B cell (primary cell): ENCODE measurements around the gene ITGAE. TPM values are rescaled to one million over a fixed set of nuclear protein-coding genes. Genes with fewer than 3 reads are reported as not detected.

Experiments used
- ATAC-seq: fragments of 200-7000 bp; cut with Tn5 transposase; one replicate; pipeline ENCODE4 v1.10.0; 2021; ENCODE audit warnings: low read depth, mild to moderate bottlenecking, moderate number of reproducible peaks, moderate library complexity
- CTCF ChIA-PET: fragments of 350-600 bp; sonication (Branson Sonifier 250); formaldehyde crosslinking; loops from one replicate; lab custom pipeline; 2021; ENCODE audit warnings: antibody characterized with exemption, inconsistent platforms; lab: Charles Lee
- POLR2A ChIA-PET: fragments of 350-600 bp; sonication (Branson Sonifier 250); formaldehyde crosslinking; loops from one replicate; lab custom pipeline; 2021; ENCODE audit warnings: antibody characterized with exemption; lab: Charles Lee
- DNase-seq: peaks from one replicate; pipeline ENCODE4 v3.0.0; 2013
- H2AFZ ChIP-seq: 2 replicates; pipeline ENCODE4 v1.6.1; 2012; ENCODE audit warnings: mild to moderate bottlenecking, low read depth, low read length; ENCODE audit not compliant: insufficient read depth, poor library complexity, severe bottlenecking
- H3K27ac ChIP-seq, 2 donors: 1 replicate in 1 of 2; 2 replicates in 1 of 2; pipeline ENCODE4 v1.5.1; 2012 to 2013; ENCODE audit warnings: low read length in 2 of 2, mild to moderate bottlenecking in 2 of 2, moderate library complexity in 1 of 2
- H3K27me3 ChIP-seq, 4 experiments: fragments of 200-600 bp in 1 of 4; sonication (generic) in 1 of 4; replicated peaks in 1 of 4; 1 replicate in 2 of 4; 2 replicates in 2 of 4; pipeline versions ENCODE4 v1.6.1 to v1.7.0; 2013 to 2016; ENCODE audit warnings: low read length in 3 of 4, mild to moderate bottlenecking in 2 of 4, mixed read lengths in 1 of 4, moderate library complexity in 1 of 4; ENCODE audit not compliant: insufficient read depth in 4 of 4, control insufficient read depth in 3 of 4; ENCODE audit errors: control extremely low read depth in 1 of 4
- H3K36me3 ChIP-seq, 2 experiments: replicated peaks in 1 of 2; 1 replicate in 1 of 2; 2 replicates in 1 of 2; pipeline versions ENCODE4 v1.6.1 to v1.7.1; 2013; ENCODE audit warnings: low read length in 1 of 2; ENCODE audit not compliant: insufficient read depth in 2 of 2, control insufficient read depth in 1 of 2; ENCODE audit errors: control extremely low read depth in 1 of 2, extremely low read depth in 1 of 2
- H3K4me1 ChIP-seq, 2 donors: fragments of 200-600 bp in 1 of 2; sonication (generic) in 1 of 2; 1 replicate in 1 of 2; 2 replicates in 1 of 2; pipeline versions ENCODE4 v1.5.1 to v1.6.1; 2013 to 2017; ENCODE audit warnings: low read length in 2 of 2; ENCODE audit not compliant: control insufficient read depth in 2 of 2, insufficient read depth in 2 of 2
- H3K4me2 ChIP-seq: replicated peaks from 2 replicates; pipeline ENCODE3; 2012; ENCODE audit warnings: mild to moderate bottlenecking, low read depth, low read length; ENCODE audit not compliant: poor library complexity, severe bottlenecking
- H3K4me3 ChIP-seq, 5 experiments: fragments of 200-600 bp in 1 of 5; sonication (generic) in 1 of 5; 1 replicate in 3 of 5; 2 replicates in 2 of 5; pipeline versions ENCODE4 v1.5.1 to v1.7.0; 2011 to 2016; ENCODE audit warnings: low read length in 4 of 5, mild to moderate bottlenecking in 4 of 5, low read depth in 2 of 5, control low read depth in 1 of 5, moderate library complexity in 1 of 5; ENCODE audit not compliant: insufficient read depth in 1 of 5; ENCODE audit errors: control extremely low read depth in 1 of 5, extremely low read depth in 1 of 5
- H3K79me2 ChIP-seq: fragments of 200-600 bp; sonication (generic); one replicate; pipeline ENCODE4 v1.6.0; 2016; ENCODE audit warnings: low read length; ENCODE audit not compliant: control insufficient read depth, insufficient read depth
- H3K9ac ChIP-seq: fragments of 200-600 bp; sonication (generic); 2 replicates; pipeline ENCODE4 v1.6.1; 2017; ENCODE audit warnings: mild to moderate bottlenecking, low read length, moderate library complexity
- H3K9me3 ChIP-seq, 3 donors: one replicate each; pipeline versions ENCODE4 v1.6.1 to v1.7.1; 2013; ENCODE audit warnings: low read length in 2 of 3; ENCODE audit not compliant: control insufficient read depth in 2 of 3, insufficient read depth in 1 of 3; ENCODE audit errors: control extremely low read depth in 1 of 3
- H4K20me1 ChIP-seq: 2 replicates; pipeline ENCODE4 v1.6.0; 2012; ENCODE audit warnings: mild to moderate bottlenecking, low read length; ENCODE audit not compliant: insufficient read depth, control insufficient read depth, poor library complexity, severe bottlenecking
- H3K27ac Mint-ChIP-seq: one replicate; pipeline ENCODE4 v1.8.0; 2021; ENCODE audit warnings: mixed read lengths
- H3K27me3 Mint-ChIP-seq: one replicate; pipeline ENCODE4 v1.8.0; 2021; ENCODE audit warnings: mixed read lengths
- H3K4me1 Mint-ChIP-seq: one replicate; pipeline ENCODE4 v1.8.0; 2021; ENCODE audit warnings: mixed read lengths
- H3K4me3 Mint-ChIP-seq: one replicate; pipeline ENCODE4 v1.8.0; 2021; ENCODE audit warnings: mixed read lengths
- H3K9me3 Mint-ChIP-seq: one replicate; pipeline ENCODE4 v1.8.0; 2022; ENCODE audit warnings: mixed read lengths; ENCODE audit not compliant: insufficient read depth
- CTCF ChIP-seq: fragments of 200-600 bp; IDR thresholded peaks from one replicate; pipeline ENCODE4 v1.8.0; 2022; ENCODE audit warnings: antibody characterized with exemption, mild to moderate bottlenecking
- EZH2 ChIP-seq: IDR thresholded peaks from 2 replicates; pipeline ENCODE4 v1.6.1; 2012; ENCODE audit warnings: borderline replicate concordance, low read depth, mild to moderate bottlenecking, moderate library complexity, low read length; ENCODE audit not compliant: insufficient read depth, poor library complexity, severe bottlenecking
- whole genome bisulfite sequencing: methylation state at CpG from one replicate; pipeline ENCODE4 v1.1.5; 2013; ENCODE audit warnings: missing lambda C conversion rate; ENCODE audit not compliant: insufficient coverage; 5-methylcytosine and 5-hydroxymethylcytosine counted together
- intact Hi-C: fragments of 100-400 bp; cut with micrococcal nuclease; formaldehyde crosslinking; loops from one replicate; pipeline ENCODE4 v1.10.0; 2022
- polyA plus RNA-seq: library from polyadenylated mRNA; depleted of rRNA; stranded (reverse); fragments of >200 nt; gene quantifications from 2 replicates; pipeline ENCODE4 v1.2.3, GENCODE V29; 2012
- total RNA-seq, 2 donors: library from RNA; stranded (reverse); fragments of 120-200 nt in 1 of 2; gene quantifications; 1 replicate in 1 of 2; 2 replicates in 1 of 2; pipeline versions ENCODE4 v1.2.3 to v1.2.4, GENCODE V29; 2013 to 2022

ITGAE gene
- total and polyA plus RNA-seq, 2 donors (not counting 1 experiment from before 2014, with no cell fraction given), result 48.2 to 95.6 TPM

- H2AFZ ChIP-seq, result no peak overlapping the region
- ChIA-PET CTCF (interaction anchor here (1.1 kb wide), 1 partner anchor 23 kb away, joined by 3 read pairs; the partner anchor contains the start of gene P2RX5), POLR2A (interaction anchor here (0.7 to 1.6 kb wide), 2 partner anchors 23 to 31 kb away, joined by 3 to 4 read pairs; partner anchors contain the start of gene P2RX5)
- Mint-ChIP-seq H3K4me1 (peaks cover 51% of the 10 kb centered on the region), H3K9me3 (no peaks in the 10 kb centered on the region), H3K27ac (peak overlapping the region; percentile 15), H3K4me3 (no peak overlapping the region), H3K27me3 (no peaks in the 10 kb centered on the region)
- H3K9me3 ChIP-seq, result no peaks in the 10 kb centered on the region
- no peak overlapping the region for H3K9ac ChIP-seq
- peaks cover 32 to 43% of the 10 kb centered on the region in 2 donors for H3K4me1 ChIP-seq
- H3K4me3 ChIP-seq, result no peak overlapping the region
- DNase-seq (no peak), ATAC-seq (no peak)
- peaks cover 20 to 57% of the 10 kb centered on the region in 2 experiments for H3K36me3 ChIP-seq
- H3K79me2 ChIP-seq, result peaks cover 85% of the 10 kb centered on the region
- no peak for TF ChIP-seq EZH2
- TF ChIP-seq CTCF, result no peak
- no peak overlapping the region for H3K4me2 ChIP-seq
- intact Hi-C loops, result no loop called here
- H3K27me3 ChIP-seq, result no peaks in the 10 kb centered on the region
- no peak overlapping the region for H3K27ac ChIP-seq
- no peaks in the 10 kb centered on the region for H4K20me1 ChIP-seq
Measured at GRCh38 chr17:3719265-3719664, 81.7 kb downstream of the ITGAE start.

- no peak overlapping the region for H3K4me3 Mint-ChIP-seq
- no peak overlapping the region for H3K4me2 ChIP-seq
Measured at GRCh38 chr17:3718201-3718600, 82.8 kb downstream of the ITGAE start.

More at GRCh38 chr17:3718201-3718600, 82.8 kb downstream of the ITGAE start:
- Histone ChIP-seq H2AFZ (no peak overlapping the region), H3K9ac (no peak overlapping the region), H3K27ac (no peak overlapping the region), H4K20me1 (no peaks in the 10 kb centered on the region), H3K4me3 (no peak overlapping the region), H3K4me1 (peaks cover 32 to 43% of the 10 kb centered on the region in 2 donors), H3K79me2 (peaks cover 74% of the 10 kb centered on the region), H3K27me3 (no peaks in the 10 kb centered on the region), H3K36me3 (peaks cover 20 to 57% of the 10 kb centered on the region in 2 experiments), H3K9me3 (no peaks in the 10 kb centered on the region)
- Mint-ChIP-seq H3K27ac (no peak overlapping the region), H3K4me1 (peaks cover 51% of the 10 kb centered on the region), H3K27me3 (no peaks in the 10 kb centered on the region), H3K9me3 (no peaks in the 10 kb centered on the region)
- WGBS, result no CpG with 5 or more reads among the region's 4 CpGs
- ATAC-seq (no peak), DNase-seq (no peak)
- POLR2A ChIA-PET, result no interaction called here
- CTCF ChIA-PET, result interaction anchor here (1.0 to 1.5 kb wide), 2 partner anchors 11 to 35 kb away, joined by 3 to 9 read pairs; no protein-coding TSS in a partner anchor
- TF ChIP-seq EZH2, result no peak
- TF ChIP-seq CTCF, result no peak
- intact Hi-C loops, result no loop called here
